C4-2B (cell line): ENCODE results near the gene MIPEP.

Experiments
- CTCF ChIP-seq: fragments of 450-650 bp; conservative IDR thresholded peaks from 2 replicates; pipeline ENCODE4 v1.5.1; 2017; ENCODE audit warnings: mild to moderate bottlenecking
- ZFX ChIP-seq: fragments of 450-650 bp; IDR thresholded peaks from 2 replicates; pipeline ENCODE4 v1.6.1; 2017

DNA sequence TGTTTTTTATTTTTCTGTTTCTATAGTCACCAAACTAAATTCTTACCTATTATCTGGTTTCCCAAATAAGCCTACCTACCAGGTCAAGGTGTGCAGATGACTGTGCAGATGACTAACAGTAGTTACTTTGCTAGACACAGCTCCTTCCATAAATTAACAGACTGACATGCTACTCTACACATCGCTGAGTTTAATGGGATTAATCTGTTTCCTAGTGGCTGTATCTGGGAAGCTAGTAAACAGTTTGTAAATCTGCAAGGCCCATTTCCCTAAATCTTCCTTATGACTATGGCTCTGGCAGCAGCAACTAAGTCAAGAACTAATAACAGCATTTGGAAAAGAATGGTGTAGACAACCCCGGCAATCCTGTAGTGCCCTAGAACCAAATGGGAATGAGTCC lies 27.9 kb downstream of the MIPEP start:
- no peak for TF ChIP-seq CTCF
- no peak for TF ChIP-seq ZFX
